ENCODE results near the gene FADS2. TPM values are rescaled to one million over a fixed set of nuclear protein-coding genes. Genes with fewer than 3 reads are reported as not detected.

Gene FADS2
- total RNA-seq, 1 experiment from 2014 or later: 17.1 TPM

- H3K4me2 ChIP-seq (ENCODE audit: low read length): no peak overlapping the region
- ChIA-PET POLR2A (no interaction called here), CTCF (no interaction called here), RAD21 (ENCODE audit: low non-redundant PET in 1 of 2, low total read pairs in 2 of 2, uncharacterized antibody in 2 of 2, unreplicated experiment in 2 of 2) (no interaction called here)
- no peak overlapping the region for H3K9ac ChIP-seq (ENCODE audit: low read length)
- TF ChIP-seq CEBPB (IDR thresholded peaks at IDR 0.05; ENCODE audit: low read depth): no peak
- TF ChIP-seq EZH2phosphoT487 (IDR thresholded peaks at IDR 0.05; ENCODE audit: borderline replicate concordance): no peak
- TF ChIP-seq EZH2 (IDR thresholded peaks at IDR 0.05): no peak
- TF ChIP-seq CTCF (IDR thresholded peaks at IDR 0.05 in 2 of 3, conservative IDR thresholded peaks at IDR 0.05 in 1 of 3; ENCODE audit: borderline replicate concordance in 1 of 3, insufficient read depth in 1 of 3, low read depth in 2 of 3, low read length in 2 of 3): no peak
- TF ChIP-seq REST (IDR thresholded peaks at IDR 0.05; ENCODE audit: low read depth): no peak
- TF ChIP-seq MAX (IDR thresholded peaks at IDR 0.05): no peak
- no peak for TF ChIP-seq RAD21 (IDR thresholded peaks at IDR 0.05; ENCODE audit: low read depth)
- no peak for TF ChIP-seq ZBTB33 (IDR thresholded peaks at IDR 0.05; ENCODE audit: extremely low read depth, insufficient replicate concordance, low read length)
- no peak for TF ChIP-seq EGR1 (IDR thresholded peaks at IDR 0.05; ENCODE audit: low read depth)
- TF ChIP-seq SIN3A (IDR thresholded peaks at IDR 0.05; ENCODE audit: low read depth): no peak
- no peak for TF ChIP-seq YY1 (IDR thresholded peaks at IDR 0.05; ENCODE audit: extremely low read depth, insufficient replicate concordance, low read depth, low read length)
- no peak for TF ChIP-seq SP1 (IDR thresholded peaks at IDR 0.05; ENCODE audit: low read depth)
- TF ChIP-seq POLR2A (IDR thresholded peaks at IDR 0.05; ENCODE audit: borderline replicate concordance, extremely low read depth, insufficient read depth, insufficient read length): no peak
- no peak for TF ChIP-seq ATF3 (IDR thresholded peaks at IDR 0.05)
- TF ChIP-seq JUND (IDR thresholded peaks at IDR 0.05): no peak
- H2AFZ ChIP-seq (ENCODE audit: low read depth, low read length, poor library complexity, severe bottlenecking): no peak overlapping the region
- H3K9me2 ChIP-seq (ENCODE audit: insufficient read depth): no peaks in the 10 kb centered on the region
- no peak overlapping the region for H3K4me3 ChIP-seq (replicated peaks in 1 of 2; ENCODE audit: low read depth in 1 of 2, low read length in 2 of 2)
- H3K36me3 ChIP-seq (ENCODE audit: control insufficient read depth in 1 of 2, insufficient read depth in 2 of 2, low read length in 2 of 2): no peaks in the 10 kb centered on the region
- BruUV-seq (replicated peaks): no TSS peak
- no peaks in the 10 kb centered on the region for H4K20me1 ChIP-seq (ENCODE audit: insufficient read depth)
- ATAC-seq (no peak), DNase-seq (ENCODE audit: low read depth, low spot score) (no peak)
- no peaks in the 10 kb centered on the region for H3K9me3 ChIP-seq (ENCODE audit: control insufficient read depth in 1 of 2, insufficient read depth in 1 of 2, low read depth in 1 of 2, low read length in 2 of 2)
- H3K27me3 ChIP-seq (ENCODE audit: insufficient read depth, low read length): no peaks in the 10 kb centered on the region
- intact Hi-C loops (cut with micrococcal nuclease): no loop called here
- H3K79me2 ChIP-seq (ENCODE audit: insufficient read depth, low read length): no peaks in the 10 kb centered on the region
- H3K27ac ChIP-seq (ENCODE audit: low read depth, low read length): no peak overlapping the region
- peaks cover 0 to 8% of the 10 kb centered on the region in 2 experiments; a peak in 2 of 4 replicates for H3K4me1 ChIP-seq (ENCODE audit: control insufficient read depth in 1 of 2, insufficient read depth in 2 of 2, low read length in 2 of 2)
Measured at GRCh38 chr11:61912530-61912898, 84.4 kb downstream of the FADS2 start.

All from HCT116 (cell line).